Spinal cord (tissue), 10 donors: ENCODE measurements around the gene HNF1A. TPM values are rescaled to one million over a fixed set of nuclear protein-coding genes. Genes with fewer than 3 reads are reported as not detected.

Experiments used
- DNase-seq, 6 donors: peaks; one replicate each; pipeline versions ENCODE4 v3.0.0 to v3.0.0-alpha.2; 2013 to 2015; ENCODE audit warnings: low spot score in 6 of 6, low read depth in 4 of 6
- H3K27ac ChIP-seq: one replicate; pipeline ENCODE4 v1.5.1; 2013; ENCODE audit warnings: low read depth, low read length, control low read depth
- H3K27me3 ChIP-seq: one replicate; pipeline ENCODE4 v1.6.1; 2013; ENCODE audit warnings: low read length; ENCODE audit not compliant: control insufficient read depth, insufficient read depth
- H3K36me3 ChIP-seq: one replicate; pipeline ENCODE4 v1.6.1; 2013; ENCODE audit warnings: low read length; ENCODE audit not compliant: control insufficient read depth, insufficient read depth
- H3K4me1 ChIP-seq: one replicate; pipeline ENCODE4 v1.6.1; 2013; ENCODE audit warnings: low read length; ENCODE audit not compliant: control insufficient read depth, insufficient read depth
- H3K4me3 ChIP-seq: one replicate; pipeline ENCODE4 v1.5.1; 2013; ENCODE audit warnings: low read depth, low read length, control low read depth
- H3K9me3 ChIP-seq: one replicate; pipeline ENCODE4 v1.6.1; 2013; ENCODE audit warnings: low read length; ENCODE audit not compliant: control insufficient read depth, insufficient read depth
- WGBS: methylation state at CpG from one replicate; pipeline ENCODE4 v1.1.5; 2013; ENCODE audit warnings: missing lambda C conversion rate; ENCODE audit not compliant: insufficient coverage; 5-methylcytosine and 5-hydroxymethylcytosine counted together
- polyA plus RNA-seq, 2 donors: library from polyadenylated mRNA; unstranded; fragments of 120-200 nt; gene quantifications; one replicate each; pipeline ENCODE4 v1.2.1, GENCODE V29; 2013; ENCODE audit not compliant: insufficient read length in 2 of 2
- total RNA-seq, 2 donors: library from RNA; depleted of rRNA in 1 of 2; stranded (reverse); fragments of 120-200 nt in 1 of 2; fragments of >200 nt in 1 of 2; gene quantifications; one replicate each; pipeline versions ENCODE4 v1.2.3 to v1.2.4, GENCODE V29; 2013 to 2014
- donor health status: healthy.

The HNF1A gene
- total and polyA plus RNA-seq, 4 donors = 0.36 TPM; not detected in 3

- H3K27me3 ChIP-seq = no peaks in the 10 kb centered on the region
- H3K27ac ChIP-seq = no peak overlapping the region
- no peak for DNase-seq
- no peak overlapping the region for H3K4me3 ChIP-seq
- no peaks in the 10 kb centered on the region for H3K9me3 ChIP-seq
- H3K4me1 ChIP-seq = no peaks in the 10 kb centered on the region
- 91% methylated on average over 4 of the region's 4 CpGs for WGBS
- no peaks in the 10 kb centered on the region for H3K36me3 ChIP-seq
These were observed 5.4 kb downstream of the HNF1A start for GRCh38 chr12:120983759-120984158.

GRCh38 chr12:120984351-120984898, 6.1 kb downstream of the HNF1A start:
- no peak overlapping the region for H3K27ac ChIP-seq
- no peaks in the 10 kb centered on the region for H3K27me3 ChIP-seq
- H3K36me3 ChIP-seq = no peaks in the 10 kb centered on the region
- WGBS = 83% methylated on average over 1 of the region's 3 CpGs
- no peak overlapping the region for H3K4me3 ChIP-seq
- H3K4me1 ChIP-seq = no peaks in the 10 kb centered on the region
- DNase-seq = no peak
- no peaks in the 10 kb centered on the region for H3K9me3 ChIP-seq

GRCh38 chr12:120988234-120988633, 9.9 kb downstream of the HNF1A start:
- Histone ChIP-seq H3K4me3 (no peak overlapping the region), H3K27me3 (no peaks in the 10 kb centered on the region), H3K9me3 (no peaks in the 10 kb centered on the region), H3K4me1 (no peaks in the 10 kb centered on the region), H3K36me3 (no peaks in the 10 kb centered on the region), H3K27ac (no peak overlapping the region)
- no peak for DNase-seq
- WGBS = 96% methylated on average over 4 of the region's 4 CpGs

GRCh38 chr12:120988658-120989057, 10.3 kb downstream of the HNF1A start:
- WGBS = 92% methylated on average over 6 of the region's 17 CpGs
- Histone ChIP-seq H3K36me3 (no peaks in the 10 kb centered on the region), H3K9me3 (no peaks in the 10 kb centered on the region), H3K4me1 (no peaks in the 10 kb centered on the region), H3K27me3 (no peaks in the 10 kb centered on the region), H3K4me3 (no peak overlapping the region), H3K27ac (no peak overlapping the region)
- no peak for DNase-seq

- H3K4me1 ChIP-seq = no peaks in the 10 kb centered on the region
- H3K27me3 ChIP-seq = no peaks in the 10 kb centered on the region
- no peak overlapping the region for H3K4me3 ChIP-seq
- no peak for DNase-seq
- no peaks in the 10 kb centered on the region for H3K36me3 ChIP-seq
- H3K9me3 ChIP-seq = no peaks in the 10 kb centered on the region
- H3K27ac ChIP-seq = no peak overlapping the region
- WGBS = no CpG with 5 or more reads among the region's 3 CpGs
These were observed 11.3 kb downstream of the HNF1A start for GRCh38 chr12:120989687-120990086.

- H3K4me3 ChIP-seq = no peak overlapping the region
- no peak overlapping the region for H3K27ac ChIP-seq
- 91% methylated on average over 1 of the region's 2 CpGs for WGBS
- no peak for DNase-seq
- no peaks in the 10 kb centered on the region for H3K4me1 ChIP-seq
- H3K27me3 ChIP-seq = no peaks in the 10 kb centered on the region
- H3K36me3 ChIP-seq = no peaks in the 10 kb centered on the region
- no peaks in the 10 kb centered on the region for H3K9me3 ChIP-seq
These were observed 12.2 kb downstream of the HNF1A start for GRCh38 chr12:120990487-120991055.

- H3K4me1 ChIP-seq = no peaks in the 10 kb centered on the region
- H3K36me3 ChIP-seq = no peaks in the 10 kb centered on the region
- DNase-seq = no peak
- H3K9me3 ChIP-seq = no peaks in the 10 kb centered on the region
- H3K27ac ChIP-seq = no peak overlapping the region
- H3K4me3 ChIP-seq = no peak overlapping the region
- no peaks in the 10 kb centered on the region for H3K27me3 ChIP-seq
These were observed 13.6 kb downstream of the HNF1A start for GRCh38 chr12:120991965-120992364.

GRCh38 chr12:120992989-120993388, 14.6 kb downstream of the HNF1A start:
- H3K4me3 ChIP-seq = no peak overlapping the region
- 100% methylated on average over 1 of the region's 1 CpG for WGBS
- no peak for DNase-seq

GRCh38 chr12:120993496-120993895, 15.2 kb downstream of the HNF1A start:
- Histone ChIP-seq H3K36me3 (no peaks in the 10 kb centered on the region), H3K4me3 (no peak overlapping the region), H3K27ac (no peak overlapping the region), H3K27me3 (no peaks in the 10 kb centered on the region), H3K9me3 (no peaks in the 10 kb centered on the region), H3K4me1 (no peaks in the 10 kb centered on the region)
- WGBS = 83% methylated on average over 9 of the region's 11 CpGs
- no peak for DNase-seq

More at GRCh38 chr12:120992989-120993388, 14.6 kb downstream of the HNF1A start:
- Histone ChIP-seq H3K9me3 (no peaks in the 10 kb centered on the region), H3K27ac (no peak overlapping the region), H3K36me3 (no peaks in the 10 kb centered on the region), H3K27me3 (no peaks in the 10 kb centered on the region), H3K4me1 (no peaks in the 10 kb centered on the region)

GRCh38 chr12:120994059-120994458, 15.7 kb downstream of the HNF1A start:
- WGBS = 95% methylated on average over 6 of the region's 15 CpGs
- Histone ChIP-seq H3K9me3 (no peaks in the 10 kb centered on the region), H3K27me3 (no peaks in the 10 kb centered on the region), H3K27ac (no peak overlapping the region), H3K36me3 (no peaks in the 10 kb centered on the region), H3K4me1 (no peaks in the 10 kb centered on the region), H3K4me3 (no peak overlapping the region)
- DNase-seq = no peak
